OCI-LY7 (cell line): Measurements from ENCODE around the gene ZBTB21. TPM values are rescaled to one million over a fixed set of nuclear protein-coding genes. Genes with fewer than 3 reads are reported as not detected.

Experiments used
- BruUV-seq: library from RNA; stranded (reverse); fragments of 400-500 nt; replicated peaks from 2 replicates; lab custom pipeline; 2021; lab: Mats Ljungman, UMichigan
- CTCF ChIA-PET: fragments of 300-600 bp; sonication (Branson Sonifier 250); formaldehyde crosslinking; loops from one replicate; lab custom pipeline; 2022; ENCODE audit warnings: antibody characterized with exemption; ENCODE audit not compliant: unreplicated experiment; lab: Charles Lee
- POLR2A ChIA-PET: fragments of 300-600 bp; sonication (Branson Sonifier 250); formaldehyde crosslinking; loops from one replicate; lab custom pipeline; 2022; ENCODE audit warnings: antibody characterized with exemption; lab: Charles Lee
- DNase-seq: peaks from one replicate; pipeline ENCODE4 v3.0.0-alpha.2; 2015; ENCODE audit warnings: low spot score
- H2AFZ ChIP-seq: fragments of 200-600 bp; sonication (generic), shearing (Covaris generic); 2 replicates; pipeline ENCODE4 v1.6.1; 2014; ENCODE audit warnings: mild to moderate bottlenecking, antibody characterized with exemption, low read length, moderate library complexity
- H3K27ac ChIP-seq: fragments of 200-600 bp; sonication (generic); 2 replicates; pipeline ENCODE4 v1.5.1; 2014; ENCODE audit warnings: mixed run types, low read depth, mild to moderate bottlenecking, moderate library complexity, low read length, inconsistent platforms; ENCODE audit not compliant: poor library complexity, severe bottlenecking
- H3K36me3 ChIP-seq: fragments of 200-600 bp; sonication (generic); 2 replicates; pipeline ENCODE4 v1.6.1; 2014; ENCODE audit warnings: mild to moderate bottlenecking, antibody characterized with exemption, low read length, moderate library complexity, mixed read lengths; ENCODE audit not compliant: insufficient read depth
- H3K4me1 ChIP-seq: fragments of 200-600 bp; sonication (generic); 2 replicates; pipeline ENCODE4 v1.5.1; 2014; ENCODE audit warnings: mild to moderate bottlenecking, low read length; ENCODE audit not compliant: insufficient read depth, poor library complexity, severe bottlenecking
- H3K4me2 ChIP-seq: fragments of 200-600 bp; sonication (generic); 2 replicates; pipeline ENCODE4 v1.6.1; 2014; ENCODE audit warnings: mild to moderate bottlenecking, low read length
- H3K4me3 ChIP-seq: fragments of 200-600 bp; sonication (generic); 2 replicates; pipeline ENCODE4 v1.5.1; 2014; ENCODE audit warnings: mild to moderate bottlenecking, low read depth, low read length; ENCODE audit not compliant: poor library complexity, severe bottlenecking
- H3K79me2 ChIP-seq: fragments of 200-600 bp; sonication (generic); 2 replicates; pipeline ENCODE4 v1.6.1; 2016; ENCODE audit warnings: low read depth, mild to moderate bottlenecking, low read length, moderate library complexity, mixed read lengths; ENCODE audit not compliant: insufficient read depth
- H3K9me2 ChIP-seq: fragments of 200-600 bp; sonication (generic); 2 replicates; pipeline ENCODE4 v1.6.1; 2016; ENCODE audit warnings: mild to moderate bottlenecking, low read length, mixed read lengths; ENCODE audit not compliant: insufficient read depth
- H3K9me3 ChIP-seq: fragments of 200-600 bp; sonication (generic); 2 replicates; pipeline ENCODE4 v1.6.1; 2014; ENCODE audit warnings: mild to moderate bottlenecking, mixed run types, low read length, mixed read lengths
- H4K20me1 ChIP-seq: fragments of 200-600 bp; sonication (generic); 2 replicates; pipeline ENCODE4 v1.6.1; 2014; ENCODE audit warnings: mild to moderate bottlenecking, antibody characterized with exemption, low read length, moderate library complexity, mixed read lengths; ENCODE audit not compliant: insufficient read depth
- EZH2phosphoT487 ChIP-seq: fragments of 200-600 bp; sonication (generic); IDR thresholded peaks from 2 replicates; pipeline ENCODE4 v1.6.1; 2018; ENCODE audit warnings: low read depth, borderline replicate concordance, mild to moderate bottlenecking, mixed run types, antibody characterized with exemption, low read length, moderate library complexity, mixed read lengths
- intact Hi-C: fragments of 100-400 bp; cut with micrococcal nuclease; formaldehyde crosslinking; loops from one replicate; pipeline ENCODE4 v1.10.0; 2022; ENCODE audit not compliant: unreplicated experiment
- total RNA-seq, 2 experiments: library from RNA; depleted of rRNA in 1 of 2; stranded (reverse); fragments of >200 nt in 1 of 2; shearing (Covaris generic) in 1 of 2; gene quantifications; 2 replicates each; pipeline ENCODE4 v1.2.3, GENCODE V29; 2014 to 2022
- TF ChIP-seq, protein P1 (sequence below): fragments of 200-600 bp; sonication (generic); conservative IDR thresholded peaks from 2 replicates; pipeline ENCODE4 v1.5.1; 2014; ENCODE audit warnings: mild to moderate bottlenecking, antibody characterized with exemption, low read length, moderate library complexity, mixed read lengths

ZBTB21 gene
- total RNA-seq, 2 experiments from 2014 or later: 10.0 to 19.6 TPM

DNA sequence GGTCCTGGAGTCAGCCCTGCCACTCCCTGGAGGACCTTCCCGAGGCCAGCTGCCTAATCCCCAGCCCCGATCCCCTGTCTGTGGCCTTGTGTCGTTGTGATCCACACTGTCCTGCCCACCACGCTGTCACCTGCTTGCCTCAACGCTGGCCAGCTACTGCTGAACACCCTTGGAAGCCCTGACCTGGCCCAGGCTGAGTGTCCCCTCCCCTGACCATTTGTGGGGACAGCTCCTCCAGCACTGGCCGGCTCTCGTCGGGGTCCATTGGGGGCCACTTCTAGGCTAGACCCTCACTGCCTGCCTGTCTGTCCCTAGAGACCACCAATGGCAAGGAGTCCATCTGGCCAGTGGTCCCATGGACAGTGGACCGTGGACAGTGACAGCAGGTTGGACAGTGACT is 49.0 kb upstream of the ZBTB21 start:
- ChIA-PET CTCF (no interaction called here), POLR2A (no interaction called here)

DNA sequence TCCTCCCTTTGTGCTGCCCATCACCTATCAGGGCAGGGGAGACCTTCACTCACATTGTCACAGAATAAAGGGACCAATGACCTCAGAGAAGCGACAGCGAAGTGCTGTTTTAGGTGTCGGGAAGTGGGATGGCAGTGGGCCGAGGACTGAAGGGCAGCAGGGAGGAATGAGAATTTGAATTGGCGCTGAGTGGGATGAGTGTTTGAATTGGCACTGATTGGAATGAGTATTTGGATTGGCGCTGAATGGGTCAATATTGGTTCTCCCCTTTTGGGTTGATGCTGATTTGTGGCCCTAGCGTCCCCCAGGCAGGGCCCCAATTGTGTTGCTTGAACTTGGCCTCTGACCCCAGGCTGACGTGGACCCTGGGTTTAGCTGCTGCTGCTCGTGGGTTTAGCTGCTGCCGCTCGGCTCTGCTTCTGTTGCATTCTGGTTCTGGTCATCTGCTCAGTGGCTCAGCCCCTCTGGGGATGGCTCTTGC is 48.5 kb upstream of the ZBTB21 start:
- ChIA-PET CTCF (no interaction called here), POLR2A (no interaction called here)
- TF ChIP-seq EZH2phosphoT487: no peak
- TF ChIP-seq, protein P1, sequence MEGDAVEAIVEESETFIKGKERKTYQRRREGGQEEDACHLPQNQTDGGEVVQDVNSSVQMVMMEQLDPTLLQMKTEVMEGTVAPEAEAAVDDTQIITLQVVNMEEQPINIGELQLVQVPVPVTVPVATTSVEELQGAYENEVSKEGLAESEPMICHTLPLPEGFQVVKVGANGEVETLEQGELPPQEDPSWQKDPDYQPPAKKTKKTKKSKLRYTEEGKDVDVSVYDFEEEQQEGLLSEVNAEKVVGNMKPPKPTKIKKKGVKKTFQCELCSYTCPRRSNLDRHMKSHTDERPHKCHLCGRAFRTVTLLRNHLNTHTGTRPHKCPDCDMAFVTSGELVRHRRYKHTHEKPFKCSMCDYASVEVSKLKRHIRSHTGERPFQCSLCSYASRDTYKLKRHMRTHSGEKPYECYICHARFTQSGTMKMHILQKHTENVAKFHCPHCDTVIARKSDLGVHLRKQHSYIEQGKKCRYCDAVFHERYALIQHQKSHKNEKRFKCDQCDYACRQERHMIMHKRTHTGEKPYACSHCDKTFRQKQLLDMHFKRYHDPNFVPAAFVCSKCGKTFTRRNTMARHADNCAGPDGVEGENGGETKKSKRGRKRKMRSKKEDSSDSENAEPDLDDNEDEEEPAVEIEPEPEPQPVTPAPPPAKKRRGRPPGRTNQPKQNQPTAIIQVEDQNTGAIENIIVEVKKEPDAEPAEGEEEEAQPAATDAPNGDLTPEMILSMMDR: no peak
- H3K27ac ChIP-seq: no peak overlapping the region
- DNase-seq: no peak
- intact Hi-C loops: no loop called here
- H2AFZ ChIP-seq: no peak overlapping the region
- peaks cover 38% of the 10 kb centered on the region for H3K4me1 ChIP-seq
- no TSS peak for BruUV-seq
- H3K9me3 ChIP-seq: no peaks in the 10 kb centered on the region
- H3K79me2 ChIP-seq: no peaks in the 10 kb centered on the region
- H3K4me2 ChIP-seq: no peak overlapping the region
- H3K36me3 ChIP-seq: no peaks in the 10 kb centered on the region
- H3K4me3 ChIP-seq: no peak overlapping the region
- H4K20me1 ChIP-seq: no peaks in the 10 kb centered on the region
- H3K9me2 ChIP-seq: no peaks in the 10 kb centered on the region

More for the DNA sequence above, 49.0 kb upstream of the ZBTB21 start:
- Histone ChIP-seq H3K36me3 (no peaks in the 10 kb centered on the region), H3K9me2 (no peaks in the 10 kb centered on the region), H2AFZ (no peak overlapping the region), H3K27ac (no peak overlapping the region), H3K4me1 (peaks cover 43% of the 10 kb centered on the region), H3K4me3 (no peak overlapping the region), H3K79me2 (no peaks in the 10 kb centered on the region), H3K9me3 (no peaks in the 10 kb centered on the region), H4K20me1 (no peaks in the 10 kb centered on the region), H3K4me2 (no peak overlapping the region)
- intact Hi-C loops: no loop called here
- BruUV-seq: no TSS peak
- TF ChIP-seq EZH2phosphoT487: no peak
- TF ChIP-seq, protein P1: no peak
- no peak for DNase-seq

DNA sequence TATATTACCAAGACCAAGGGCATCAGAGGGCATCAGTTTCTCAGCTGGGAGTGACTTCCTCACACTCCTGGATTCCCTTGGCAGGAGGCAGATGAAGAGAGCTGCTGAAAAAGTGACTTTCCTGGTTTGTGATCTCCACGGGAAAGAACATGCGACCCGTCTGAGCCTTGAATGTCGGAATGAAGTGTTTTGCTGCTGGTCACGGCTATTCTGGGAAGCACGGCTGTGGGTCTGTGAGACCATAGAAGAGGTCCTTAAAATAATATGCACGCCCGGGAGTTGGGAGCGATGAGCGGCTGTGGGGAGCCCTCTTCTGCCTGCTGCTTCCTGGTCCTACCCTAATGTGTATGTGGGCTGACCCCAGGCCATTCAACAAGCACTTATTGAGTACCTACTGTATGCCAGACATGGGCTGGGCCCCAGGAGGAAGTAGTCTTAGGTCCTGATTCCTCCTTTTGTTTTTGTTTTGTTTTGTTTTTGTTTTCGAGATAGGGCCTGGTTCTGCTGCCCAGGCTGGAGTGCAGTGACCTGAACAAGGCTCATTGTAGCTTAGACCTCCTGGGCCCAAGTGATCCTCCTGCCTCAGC is 47.8 kb upstream of the ZBTB21 start:
- peaks cover 31% of the 10 kb centered on the region for H3K4me1 ChIP-seq
- CTCF ChIA-PET: no interaction called here
- H3K4me3 ChIP-seq: no peak overlapping the region
- H3K4me2 ChIP-seq: no peak overlapping the region
- no peaks in the 10 kb centered on the region for H4K20me1 ChIP-seq
- TF ChIP-seq, protein P1: no peak
- no peak for TF ChIP-seq EZH2phosphoT487
- no TSS peak for BruUV-seq
- no peaks in the 10 kb centered on the region for H3K79me2 ChIP-seq
- no peaks in the 10 kb centered on the region for H3K36me3 ChIP-seq
- intact Hi-C loops: no loop called here
- DNase-seq: no peak
- no peak overlapping the region for H3K27ac ChIP-seq
- POLR2A ChIA-PET: no interaction called here
- no peaks in the 10 kb centered on the region for H3K9me3 ChIP-seq
- no peak overlapping the region for H2AFZ ChIP-seq
- no peaks in the 10 kb centered on the region for H3K9me2 ChIP-seq
